GM23338 (cell line): ENCODE data around the gene RYR2.

Experiments used
- CTCF ChIP-seq, 2 experiments: fragments of 200-600 bp in 1 of 2; sonication (generic) in 1 of 2; conservative IDR thresholded peaks; 2 replicates each; pipeline versions ENCODE4 v1.5.1 to v1.6.1; 2016 to 2017; ENCODE audit warnings: antibody characterized with exemption in 2 of 2, low read depth in 2 of 2, mild to moderate bottlenecking in 2 of 2, moderate library complexity in 1 of 2
- REST ChIP-seq: IDR thresholded peaks from one replicate; pipeline ENCODE4 v1.6.1; 2018; ENCODE audit warnings: antibody characterized with exemption; ENCODE audit not compliant: unreplicated experiment

- TF ChIP-seq CTCF (conservative IDR thresholded peaks at IDR 0.05; ENCODE audit: low read depth in 2 of 2) (no peak), REST (no peak)
These were observed 406.1 kb downstream of the RYR2 start for GRCh38 chr1:237448042-237448441.
